Measurements from ENCODE around the gene IKZF1. TPM values are rescaled to one million over a fixed set of nuclear protein-coding genes. Genes with fewer than 3 reads are reported as not detected.

The IKZF1 gene
- total RNA-seq, 2 donors from 2014 or later = 208 to 327 TPM

- ATAC-seq = no peak
- Mint-ChIP-seq H3K9me3 (peaks cover 0 to 1% of the 10 kb centered on the region in 2 donors), H3K27ac (no peak overlapping the region), H3K36me3 (peaks cover 0 to 8% of the 10 kb centered on the region in 2 donors)
- DNase-seq (ENCODE audit: low spot score in 2 of 2) = no peak
Measured at GRCh38 chr7:50275430-50275829, 29.1 kb upstream of the IKZF1 start.

- ATAC-seq (no peak), DNase-seq (ENCODE audit: low spot score in 2 of 2) (no peak)
- peaks cover 0 to 5% of the 10 kb centered on the region in 2 donors for H3K36me3 Mint-ChIP-seq
- H3K9me3 Mint-ChIP-seq = no peaks in the 10 kb centered on the region
- H3K27ac Mint-ChIP-seq = no peak overlapping the region
Measured at GRCh38 chr7:50276483-50276882, 28.0 kb upstream of the IKZF1 start.

- DNase-seq (ENCODE audit: low spot score in 2 of 2) (no peak), ATAC-seq (no peak)
- no peak overlapping the region for H3K27ac Mint-ChIP-seq
- no peaks in the 10 kb centered on the region for H3K9me3 Mint-ChIP-seq
- no peaks in the 10 kb centered on the region for H3K36me3 Mint-ChIP-seq
Measured at GRCh38 chr7:50278120-50278519, 26.4 kb upstream of the IKZF1 start.

- peak; percentile 62 to 64 for ATAC-seq
- no peaks in the 10 kb centered on the region for H3K9me3 Mint-ChIP-seq
- peak overlapping the region; percentile 39 to 96 for H3K27ac Mint-ChIP-seq
- H3K36me3 Mint-ChIP-seq = no peaks in the 10 kb centered on the region
- DNase-seq (ENCODE audit: low spot score in 2 of 2) = no peak
Measured at GRCh38 chr7:50281680-50282445, 22.7 kb upstream of the IKZF1 start.

- ATAC-seq (peak; percentile 16 to 30), DNase-seq (ENCODE audit: low spot score in 2 of 2) (no peak)
- Mint-ChIP-seq H3K9me3 (no peaks in the 10 kb centered on the region), H3K36me3 (no peaks in the 10 kb centered on the region), H3K27ac (peak overlapping the region; percentile 39 to 96)
Measured at GRCh38 chr7:50282813-50283605, 21.5 kb upstream of the IKZF1 start.

- Mint-ChIP-seq H3K36me3 (no peaks in the 10 kb centered on the region), H3K9me3 (no peaks in the 10 kb centered on the region), H3K27ac (peak overlapping the region in 1 of 2 donors; percentile 65)
- DNase-seq (ENCODE audit: low spot score in 2 of 2) (no peak), ATAC-seq (no peak)
Measured at GRCh38 chr7:50283731-50284130, 20.8 kb upstream of the IKZF1 start.

- ATAC-seq = peak in 1 of 2 donors; percentile 26
- Mint-ChIP-seq H3K36me3 (no peaks in the 10 kb centered on the region), H3K9me3 (no peaks in the 10 kb centered on the region), H3K27ac (no peak overlapping the region)
- DNase-seq (ENCODE audit: low spot score in 2 of 2) = no peak
Measured at GRCh38 chr7:50284296-50284695, 20.2 kb upstream of the IKZF1 start.

GRCh38 chr7:50285269-50285668 is 19.2 kb upstream of the IKZF1 start:
- Mint-ChIP-seq H3K27ac (no peak overlapping the region), H3K9me3 (peaks cover 0 to 4% of the 10 kb centered on the region in 2 donors), H3K36me3 (no peaks in the 10 kb centered on the region)
- ATAC-seq (no peak), DNase-seq (ENCODE audit: low spot score in 2 of 2) (peak in 1 of 2 donors; percentile 0)

- H3K27ac Mint-ChIP-seq = no peak overlapping the region
- H3K9me3 Mint-ChIP-seq = peaks cover 0 to 7% of the 10 kb centered on the region in 2 donors
- no peak for DNase-seq (ENCODE audit: low spot score in 2 of 2)
- peak in 1 of 2 donors; percentile 67 for ATAC-seq
- H3K36me3 Mint-ChIP-seq = no peaks in the 10 kb centered on the region
Measured at GRCh38 chr7:50287129-50287528, 17.4 kb upstream of the IKZF1 start.

- ATAC-seq (peak; percentile 73 to 79), DNase-seq (ENCODE audit: low spot score in 2 of 2) (no peak)
- Mint-ChIP-seq H3K27ac (peak overlapping the region; percentile 36 to 51), H3K36me3 (peaks cover 0 to 7% of the 10 kb centered on the region in 2 donors), H3K9me3 (peaks cover 0 to 13% of the 10 kb centered on the region in 2 donors)
Measured at GRCh38 chr7:50292165-50292757, 12.3 kb upstream of the IKZF1 start.

- Mint-ChIP-seq H3K36me3 (peaks cover 0 to 7% of the 10 kb centered on the region in 2 donors), H3K9me3 (peaks cover 0 to 13% of the 10 kb centered on the region in 2 donors), H3K27ac (peak overlapping the region; percentile 36 to 51)
- no peak for DNase-seq (ENCODE audit: low spot score in 2 of 2)
- ATAC-seq = peak; percentile 81 to 94
Measured at GRCh38 chr7:50292763-50293162, 11.8 kb upstream of the IKZF1 start.

GRCh38 chr7:50293509-50294179 is 10.9 kb upstream of the IKZF1 start:
- DNase-seq (ENCODE audit: low spot score in 2 of 2) (no peak), ATAC-seq (no peak)
- Mint-ChIP-seq H3K9me3 (peaks cover 0 to 13% of the 10 kb centered on the region in 2 donors), H3K36me3 (peaks cover 0 to 7% of the 10 kb centered on the region in 2 donors), H3K27ac (peak overlapping the region in 1 of 2 donors; percentile 36)

GRCh38 chr7:50295133-50295532 is 9.4 kb upstream of the IKZF1 start:
- DNase-seq (ENCODE audit: low spot score in 2 of 2) = no peak
- no peak for ATAC-seq
- Mint-ChIP-seq H3K36me3 (peaks cover 0 to 7% of the 10 kb centered on the region in 2 donors), H3K27ac (no peak overlapping the region), H3K9me3 (peaks cover 0 to 10% of the 10 kb centered on the region in 2 donors)

- ATAC-seq (no peak), DNase-seq (ENCODE audit: low spot score in 2 of 2) (no peak)
- H3K27ac Mint-ChIP-seq = no peak overlapping the region
- peaks cover 0 to 5% of the 10 kb centered on the region in 2 donors for H3K9me3 Mint-ChIP-seq
- H3K36me3 Mint-ChIP-seq = peaks cover 0 to 7% of the 10 kb centered on the region in 2 donors
Measured at GRCh38 chr7:50296799-50297198, 7.7 kb upstream of the IKZF1 start.

GRCh38 chr7:50298811-50299562 is 5.5 kb upstream of the IKZF1 start:
- Mint-ChIP-seq H3K36me3 (peaks cover 4 to 7% of the 10 kb centered on the region in 2 donors), H3K27ac (no peak overlapping the region), H3K9me3 (peaks cover 0 to 3% of the 10 kb centered on the region in 2 donors)
- ATAC-seq (no peak), DNase-seq (ENCODE audit: low spot score in 2 of 2) (no peak)

GRCh38 chr7:50300336-50300735 is 4.2 kb upstream of the IKZF1 start:
- H3K36me3 Mint-ChIP-seq = peaks cover 10 to 11% of the 10 kb centered on the region in 2 donors

More at GRCh38 chr7:50300336-50300735, 4.2 kb upstream of the IKZF1 start:
- no peak overlapping the region for H3K27ac Mint-ChIP-seq
- no peak for DNase-seq (ENCODE audit: low spot score in 2 of 2)
- ATAC-seq = no peak
- no peaks in the 10 kb centered on the region for H3K9me3 Mint-ChIP-seq

All from activated naive CD4-positive, alpha-beta T cell treated with anti-CD3 and anti-CD28 coated beads, Interleukin-2, amount 50 U/mL, for 72 hours (primary cell).